DND-41 (cell line): ENCODE measurements around the gene GYG2.
"Not testable (repeated sequence)": the region's sequence is repeated elsewhere in the genome, so short reads cannot be mapped to it uniquely, and the experiment has no call there.

Experiments
- ATAC-seq: fragments of 200-7000 bp; cut with Tn5 transposase; 3 replicates; pipeline ENCODE4 v1.9.1; 2021; ENCODE audit warnings: low read depth; ENCODE audit not compliant: insufficient read depth
- DNase-seq: peaks from one replicate; pipeline ENCODE4 v3.0.0-alpha.2; 2020
- H2AFZ ChIP-seq: 2 replicates; pipeline ENCODE4 v1.6.0; 2012; ENCODE audit warnings: low read depth, low read length
- H3K27ac ChIP-seq: 2 replicates; pipeline ENCODE4 v1.5.1; 2012; ENCODE audit warnings: low read length, inconsistent platforms
- H3K27me3 ChIP-seq: fragments of 200-600 bp; sonication (generic); 2 replicates; pipeline ENCODE4 v1.6.0; 2012; ENCODE audit warnings: low read length, mild to moderate bottlenecking, inconsistent platforms; ENCODE audit not compliant: insufficient read depth, poor library complexity
- H3K36me3 ChIP-seq: 2 replicates; pipeline ENCODE4 v1.5.1; 2012; ENCODE audit warnings: low read length, inconsistent platforms; ENCODE audit not compliant: insufficient read depth
- H3K4me1 ChIP-seq: 2 replicates; pipeline ENCODE4 v1.5.1; 2012; ENCODE audit warnings: mild to moderate bottlenecking, low read length; ENCODE audit not compliant: insufficient read depth
- H3K4me2 ChIP-seq: 2 replicates; pipeline ENCODE4 v1.6.0; 2012; ENCODE audit warnings: mild to moderate bottlenecking, moderate library complexity, low read length, inconsistent platforms; ENCODE audit not compliant: insufficient read depth
- H3K4me3 ChIP-seq, 2 experiments: fragments of 200-600 bp in 1 of 2; shearing (Covaris generic) in 1 of 2; 2 replicates each; pipeline ENCODE4 v1.5.1; 2012 to 2016; ENCODE audit warnings: inconsistent platforms in 2 of 2, low read length in 2 of 2, mild to moderate bottlenecking in 2 of 2, low read depth in 1 of 2, moderate library complexity in 1 of 2
- H3K79me2 ChIP-seq: 2 replicates; pipeline ENCODE4 v1.6.0; 2012; ENCODE audit warnings: low read length, inconsistent platforms; ENCODE audit not compliant: insufficient read depth
- H3K9ac ChIP-seq: 2 replicates; pipeline ENCODE4 v1.6.0; 2012; ENCODE audit warnings: low read depth, mild to moderate bottlenecking, inconsistent platforms, low read length, moderate library complexity
- H3K9me3 ChIP-seq: 2 replicates; pipeline ENCODE4 v1.5.1; 2012; ENCODE audit warnings: low read length, moderate library complexity, mild to moderate bottlenecking, inconsistent platforms; ENCODE audit not compliant: insufficient read depth, severe bottlenecking
- H4K20me1 ChIP-seq: 2 replicates; pipeline ENCODE4 v1.6.0; 2012; ENCODE audit warnings: low read length; ENCODE audit not compliant: insufficient read depth
- CTCF ChIP-seq: IDR thresholded peaks from 2 replicates; pipeline ENCODE4 v1.5.1; 2012; ENCODE audit warnings: borderline replicate concordance, low read length, moderate library complexity, mild to moderate bottlenecking; ENCODE audit not compliant: poor library complexity, severe bottlenecking; ENCODE audit errors: extremely low read depth
- EZH2 ChIP-seq: IDR thresholded peaks from 3 replicates; pipeline ENCODE4 v1.6.1; 2012; ENCODE audit warnings: borderline replicate concordance, low read depth, mild to moderate bottlenecking, moderate library complexity, low read length, inconsistent platforms; ENCODE audit not compliant: severe bottlenecking

GYG2 gene

GRCh38 chrX:2828344-2828958, at the start of gene GYG2:
Gene GYG2 (plus strand): TSS chrX:2828930. CDS start chrX:2830189, 1,259 bp downstream.
- H3K4me1 ChIP-seq = no peaks in the 10 kb centered on the region
- no peaks in the 10 kb centered on the region for H3K9me3 ChIP-seq
- no peak within 1 kb of the TSS for H3K4me2 ChIP-seq
- no peaks in the 10 kb centered on the region for H3K36me3 ChIP-seq
- no peak for DNase-seq
- TF ChIP-seq CTCF (no peak), EZH2 (no peak)
- H2AFZ ChIP-seq = no peak within 1 kb of the TSS
- ATAC-seq = no peak
- no peaks in the 10 kb centered on the region for H3K27me3 ChIP-seq
- H4K20me1 ChIP-seq = no peaks in the 10 kb centered on the region
- H3K9ac ChIP-seq = no peak within 1 kb of the TSS
- no peaks in the 10 kb centered on the region for H3K79me2 ChIP-seq
- no peak within 1 kb of the TSS for H3K27ac ChIP-seq
- H3K4me3 ChIP-seq = no peak within 1 kb of the TSS

GRCh38 chrX:2780472-2781225, 48.1 kb upstream of the GYG2 start:
- H3K4me3 ChIP-seq, H4K20me1 ChIP-seq, ATAC-seq, H3K9me3 ChIP-seq, H2AFZ ChIP-seq, H3K27me3 ChIP-seq, H3K4me1 ChIP-seq, DNase-seq, H3K79me2 ChIP-seq, H3K36me3 ChIP-seq, H3K9ac ChIP-seq, H3K4me2 ChIP-seq, H3K27ac ChIP-seq: not testable (repeated sequence)

- Histone ChIP-seq H3K27me3 (no peaks in the 10 kb centered on the region), H3K9ac (no peak overlapping the region), H3K4me2 (no peak overlapping the region), H3K79me2 (no peaks in the 10 kb centered on the region), H3K36me3 (no peaks in the 10 kb centered on the region), H3K4me3 (no peak overlapping the region), H2AFZ (no peak overlapping the region), H3K9me3 (no peaks in the 10 kb centered on the region), H4K20me1 (no peaks in the 10 kb centered on the region), H3K27ac (no peak overlapping the region), H3K4me1 (no peaks in the 10 kb centered on the region)
- no peak for TF ChIP-seq EZH2
- TF ChIP-seq CTCF = no peak
- ATAC-seq = no peak
- DNase-seq = no peak
Measured at GRCh38 chrX:2781226-2781571, 47.5 kb upstream of the GYG2 start.

GRCh38 chrX:2781698-2782097, 47.0 kb upstream of the GYG2 start:
- Histone ChIP-seq H3K27ac (no peak overlapping the region), H3K4me3 (no peak overlapping the region)

More at GRCh38 chrX:2781698-2782097, 47.0 kb upstream of the GYG2 start:
- Histone ChIP-seq H3K79me2 (no peaks in the 10 kb centered on the region), H3K4me2 (no peak overlapping the region), H3K36me3 (no peaks in the 10 kb centered on the region), H3K9me3 (no peaks in the 10 kb centered on the region), H3K4me1 (no peaks in the 10 kb centered on the region), H3K9ac (no peak overlapping the region), H2AFZ (no peak overlapping the region), H3K27me3 (no peaks in the 10 kb centered on the region), H4K20me1 (no peaks in the 10 kb centered on the region)
- DNase-seq (no peak), ATAC-seq (no peak)
- no peak for TF ChIP-seq EZH2
- no peak for TF ChIP-seq CTCF
